MCF 10A (cell line): ENCODE data around the gene GLIS1. TPM values are rescaled to one million over a fixed set of nuclear protein-coding genes. Genes with fewer than 3 reads are reported as not detected.

ENCODE experiments used
- BruUV-seq: library from RNA; stranded (reverse); fragments of 400-500 nt; replicated peaks from 2 replicates; lab custom pipeline; 2021; lab: Mats Ljungman, UMichigan
- CTCF ChIA-PET: fragments of 300-600 bp; sonication (Branson Sonifier 250); formaldehyde crosslinking; extraction: SDS; loops from one replicate; lab custom pipeline; 2021; ENCODE audit warnings: antibody characterized with exemption, inconsistent platforms; lab: Yijun Ruan, JAX
- POLR2A ChIA-PET: fragments of 300-600, 350-650 bp; sonication (Branson Sonifier 250); formaldehyde crosslinking; extraction: SDS; loops from one replicate; lab custom pipeline; 2020; ENCODE audit warnings: antibody characterized with exemption, inconsistent platforms; lab: Yijun Ruan, JAX
- DNase-seq: peaks from one replicate; pipeline ENCODE4 v3.0.0-alpha.2; 2018; ENCODE audit not compliant: unreplicated experiment
- H3K27ac Mint-ChIP-seq: one replicate; pipeline ENCODE4 v1.8.0; 2022; ENCODE audit warnings: mild to moderate bottlenecking, low read depth, mixed read lengths; ENCODE audit not compliant: unreplicated experiment
- H3K27me3 Mint-ChIP-seq: one replicate; pipeline ENCODE4 v1.8.0; 2022; ENCODE audit warnings: mixed read lengths; ENCODE audit not compliant: insufficient read depth, unreplicated experiment
- H3K36me3 Mint-ChIP-seq: one replicate; pipeline ENCODE4 v1.8.0; 2022; ENCODE audit warnings: mild to moderate bottlenecking, moderate library complexity, mixed read lengths; ENCODE audit not compliant: insufficient read depth, unreplicated experiment
- H3K4me1 Mint-ChIP-seq: one replicate; pipeline ENCODE4 v1.8.0; 2022; ENCODE audit warnings: mixed read lengths; ENCODE audit not compliant: insufficient read depth, unreplicated experiment
- H3K4me3 Mint-ChIP-seq: one replicate; pipeline ENCODE4 v1.8.0; 2022; ENCODE audit warnings: mild to moderate bottlenecking, moderate library complexity, mixed read lengths; ENCODE audit not compliant: unreplicated experiment
- H3K9me3 Mint-ChIP-seq: one replicate; pipeline ENCODE4 v1.8.0; 2022; ENCODE audit warnings: mixed read lengths; ENCODE audit not compliant: unreplicated experiment
- intact Hi-C: fragments of 100-400 bp; cut with micrococcal nuclease; formaldehyde crosslinking; loops from 2 replicates; pipeline ENCODE4 v1.14.1; 2022
- total RNA-seq: library from RNA; stranded (reverse); gene quantifications from 2 replicates; pipeline ENCODE4 v1.2.3, GENCODE V29; 2022
- TF ChIP-seq, protein P1 (sequence below): fragments of 200-600 bp; IDR thresholded peaks from one replicate; pipeline ENCODE4 v1.8.0; 2022; ENCODE audit warnings: antibody characterized with exemption, mild to moderate bottlenecking; ENCODE audit not compliant: unreplicated experiment

Gene GLIS1
- total RNA-seq, 1 experiment from 2014 or later = 0.93 TPM

DNA sequence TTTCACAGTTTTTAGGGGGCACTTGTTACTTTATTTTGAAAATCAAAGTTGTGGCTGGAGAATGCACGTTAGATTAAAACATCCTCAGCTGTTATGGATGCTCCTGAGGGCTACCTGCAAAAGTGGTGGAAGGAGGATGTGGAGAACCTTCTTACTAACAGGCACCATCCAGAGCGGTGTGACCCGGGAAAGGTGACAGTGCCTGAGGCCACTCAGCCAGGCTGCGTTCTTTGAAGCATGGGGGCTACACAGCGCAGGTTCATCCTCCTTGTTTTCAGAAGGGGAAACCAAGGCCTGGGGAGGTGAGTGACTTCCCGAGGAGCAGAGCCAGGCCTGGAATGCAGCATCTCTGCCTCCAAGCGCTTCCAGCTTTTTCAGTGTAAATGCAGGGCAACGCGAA lies 255.8 kb downstream of the GLIS1 start:
- no peaks in the 10 kb centered on the region for H3K36me3 Mint-ChIP-seq
- no peak overlapping the region for H3K27ac Mint-ChIP-seq
- no peak for DNase-seq
- ChIA-PET CTCF (interaction anchor here (0.7 to 7.0 kb wide), 4 partner anchors 35 to 270 kb away, joined by 3 to 66 read pairs (median 34); no protein-coding TSS in a partner anchor), POLR2A (no interaction called here)
- peaks cover 23% of the 10 kb centered on the region for H3K27me3 Mint-ChIP-seq
- no peaks in the 10 kb centered on the region for H3K9me3 Mint-ChIP-seq
- intact Hi-C loops = no loop called here
- TF ChIP-seq, protein P1, sequence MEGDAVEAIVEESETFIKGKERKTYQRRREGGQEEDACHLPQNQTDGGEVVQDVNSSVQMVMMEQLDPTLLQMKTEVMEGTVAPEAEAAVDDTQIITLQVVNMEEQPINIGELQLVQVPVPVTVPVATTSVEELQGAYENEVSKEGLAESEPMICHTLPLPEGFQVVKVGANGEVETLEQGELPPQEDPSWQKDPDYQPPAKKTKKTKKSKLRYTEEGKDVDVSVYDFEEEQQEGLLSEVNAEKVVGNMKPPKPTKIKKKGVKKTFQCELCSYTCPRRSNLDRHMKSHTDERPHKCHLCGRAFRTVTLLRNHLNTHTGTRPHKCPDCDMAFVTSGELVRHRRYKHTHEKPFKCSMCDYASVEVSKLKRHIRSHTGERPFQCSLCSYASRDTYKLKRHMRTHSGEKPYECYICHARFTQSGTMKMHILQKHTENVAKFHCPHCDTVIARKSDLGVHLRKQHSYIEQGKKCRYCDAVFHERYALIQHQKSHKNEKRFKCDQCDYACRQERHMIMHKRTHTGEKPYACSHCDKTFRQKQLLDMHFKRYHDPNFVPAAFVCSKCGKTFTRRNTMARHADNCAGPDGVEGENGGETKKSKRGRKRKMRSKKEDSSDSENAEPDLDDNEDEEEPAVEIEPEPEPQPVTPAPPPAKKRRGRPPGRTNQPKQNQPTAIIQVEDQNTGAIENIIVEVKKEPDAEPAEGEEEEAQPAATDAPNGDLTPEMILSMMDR = no peak
- no peaks in the 10 kb centered on the region for H3K4me1 Mint-ChIP-seq
- BruUV-seq = no TSS peak
- H3K4me3 Mint-ChIP-seq = no peak overlapping the region

DNA sequence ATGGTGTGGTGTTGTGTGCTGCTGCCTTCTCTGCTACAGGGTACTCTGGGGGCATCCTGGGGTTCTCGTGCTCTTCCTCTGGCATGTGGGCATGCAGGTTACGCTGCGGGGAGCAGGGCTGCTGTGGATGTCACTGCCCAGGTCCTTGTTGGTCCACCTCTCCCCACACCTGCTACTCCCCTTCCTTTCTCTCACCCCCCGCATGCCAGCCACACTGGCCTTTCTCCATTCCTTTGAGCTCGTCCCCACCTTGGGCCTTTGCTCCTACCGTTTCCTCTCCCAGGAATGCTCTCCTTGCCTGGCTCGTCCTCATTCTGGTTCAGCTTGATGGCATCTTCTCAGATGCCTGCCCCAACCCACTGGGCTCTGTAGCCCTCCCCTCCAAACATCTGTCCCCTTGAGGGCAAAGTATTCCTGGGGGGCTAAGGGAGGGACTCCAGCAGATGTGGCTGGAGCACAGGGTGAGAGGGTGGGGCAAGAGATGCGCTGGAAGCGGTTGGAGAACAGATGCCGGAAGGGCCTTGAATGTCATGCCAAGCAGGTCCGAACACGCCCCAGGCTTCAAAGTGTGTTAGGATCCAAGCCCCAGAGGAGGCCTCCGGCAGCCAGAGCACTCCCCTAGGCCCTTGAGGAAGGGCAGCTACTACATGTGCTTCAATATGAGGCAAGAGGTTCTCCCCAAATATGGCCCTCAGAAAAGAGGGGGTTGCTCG lies 256.4 kb downstream of the GLIS1 start:
- Mint-ChIP-seq H3K27ac (no peak overlapping the region), H3K27me3 (peaks cover 17% of the 10 kb centered on the region), H3K4me3 (no peak overlapping the region), H3K36me3 (no peaks in the 10 kb centered on the region), H3K9me3 (no peaks in the 10 kb centered on the region), H3K4me1 (no peaks in the 10 kb centered on the region)
- intact Hi-C loops = no loop called here
- TF ChIP-seq, protein P1 = no peak
- no TSS peak for BruUV-seq
- POLR2A ChIA-PET = no interaction called here
- CTCF ChIA-PET = interaction anchor here (0.7 to 7.0 kb wide), 4 partner anchors 70 to 271 kb away, joined by 3 to 66 read pairs (median 34); no protein-coding TSS in a partner anchor
- DNase-seq = peak; percentile 12

DNA sequence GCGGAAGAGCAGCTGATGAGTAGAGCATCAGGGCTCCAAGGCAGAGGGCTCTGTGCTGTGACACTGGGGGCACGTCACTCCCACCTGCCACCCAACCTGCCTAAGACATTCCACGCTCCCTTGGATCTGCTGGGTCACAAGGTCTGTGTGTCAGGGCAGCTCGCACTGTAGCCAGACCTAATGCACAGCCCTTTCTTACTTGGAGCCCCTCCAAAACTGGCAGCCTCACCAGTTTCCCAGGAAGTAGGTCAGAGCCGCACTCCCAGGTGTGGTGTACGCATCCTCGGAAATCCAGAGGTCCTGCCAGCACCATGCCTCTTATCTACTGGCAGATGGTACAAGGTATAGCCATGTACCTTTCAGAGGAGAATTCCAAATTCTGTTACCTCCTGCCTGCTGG lies 257.5 kb downstream of the GLIS1 start:
- CTCF ChIA-PET = interaction anchor here (0.8 kb wide), 1 partner anchor 201 kb away, joined by 4 read pairs; no protein-coding TSS in a partner anchor
- intact Hi-C loops = no loop called here
- no TSS peak for BruUV-seq

DNA sequence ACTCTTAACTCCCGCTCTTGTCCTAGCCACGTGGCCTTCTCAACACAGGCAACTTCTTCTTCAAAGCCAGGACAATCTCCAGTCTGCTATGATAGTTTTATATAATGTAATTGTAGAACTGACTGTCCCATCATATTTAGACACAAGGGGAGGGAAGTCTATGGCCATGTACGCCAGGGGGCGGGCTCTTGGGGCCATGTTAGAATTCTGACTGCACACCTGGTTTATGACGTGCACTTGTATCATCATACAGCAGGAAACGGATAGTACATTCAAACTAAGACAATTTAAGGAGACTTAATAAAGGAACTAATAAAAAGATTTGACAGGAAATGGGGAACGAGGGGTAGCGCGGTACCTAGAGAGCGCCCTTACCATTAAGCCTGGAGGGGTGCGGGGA lies 258.3 kb downstream of the GLIS1 start:
- H3K4me1 Mint-ChIP-seq = no peaks in the 10 kb centered on the region
- intact Hi-C loops = no loop called here
- ChIA-PET CTCF (no interaction called here), POLR2A (interaction anchor here (0.9 kb wide), 1 partner anchor 9 kb away, joined by 3 read pairs; no protein-coding TSS in a partner anchor)
- H3K36me3 Mint-ChIP-seq = no peaks in the 10 kb centered on the region
- H3K9me3 Mint-ChIP-seq = no peaks in the 10 kb centered on the region
- no TSS peak for BruUV-seq
- DNase-seq = no peak
- H3K27ac Mint-ChIP-seq = no peak overlapping the region
- TF ChIP-seq, protein P1 = no peak
- peaks cover 19% of the 10 kb centered on the region for H3K27me3 Mint-ChIP-seq
- no peak overlapping the region for H3K4me3 Mint-ChIP-seq

More for the DNA sequence above, 257.5 kb downstream of the GLIS1 start:
- Mint-ChIP-seq H3K9me3 (no peaks in the 10 kb centered on the region), H3K27me3 (peaks cover 17% of the 10 kb centered on the region), H3K4me3 (no peak overlapping the region), H3K27ac (no peak overlapping the region), H3K4me1 (no peaks in the 10 kb centered on the region), H3K36me3 (no peaks in the 10 kb centered on the region)
- TF ChIP-seq, protein P1 = no peak
- POLR2A ChIA-PET = no interaction called here
- no peak for DNase-seq
